HG03139 (cell line): Measurements from ENCODE around the gene MPHOSPH9.
A peak's percentile ranks its signal among the peaks of the same experiment; 100 is the strongest.

ENCODE experiments used
- ATAC-seq: cut with Tn5 transposase; IDR thresholded peaks from one replicate; pipeline ENCODE4 v1.9.1; 2021; ENCODE audit not compliant: unreplicated experiment

Gene MPHOSPH9

GRCh38 chr12:123131291-123131832, 101.6 kb downstream of the MPHOSPH9 start:
- no peak for ATAC-seq

- no peak for ATAC-seq
These were observed 103.3 kb downstream of the MPHOSPH9 start for GRCh38 chr12:123129621-123130020.

- no peak for ATAC-seq
These were observed 105.8 kb downstream of the MPHOSPH9 start for GRCh38 chr12:123127182-123127495.

GRCh38 chr12:123126294-123127181, 106.4 kb downstream of the MPHOSPH9 start:
- ATAC-seq = no peak

- ATAC-seq = no peak
These were observed 110.3 kb downstream of the MPHOSPH9 start for GRCh38 chr12:123122626-123123025.

- no peak for ATAC-seq
These were observed 111.3 kb downstream of the MPHOSPH9 start for GRCh38 chr12:123121670-123122069.

- no peak for ATAC-seq
These were observed 112.3 kb downstream of the MPHOSPH9 start for GRCh38 chr12:123120452-123121166.

GRCh38 chr12:123119808-123120207, 113.1 kb downstream of the MPHOSPH9 start:
- ATAC-seq = peak; percentile 68

- ATAC-seq = no peak
These were observed 114.4 kb downstream of the MPHOSPH9 start for GRCh38 chr12:123118497-123118896.

- no peak for ATAC-seq
These were observed 117.4 kb downstream of the MPHOSPH9 start for GRCh38 chr12:123115409-123116121.

GRCh38 chr12:123114304-123115083, 118.4 kb downstream of the MPHOSPH9 start:
- ATAC-seq = no peak

GRCh38 chr12:123113026-123113425, 119.9 kb downstream of the MPHOSPH9 start:
- ATAC-seq = no peak

GRCh38 chr12:123111498-123112165, 121.3 kb downstream of the MPHOSPH9 start:
- no peak for ATAC-seq

- ATAC-seq = no peak
These were observed 123.6 kb downstream of the MPHOSPH9 start for GRCh38 chr12:123109319-123109772.

GRCh38 chr12:123108682-123109066, 124.3 kb downstream of the MPHOSPH9 start:
- ATAC-seq = no peak

GRCh38 chr12:123107926-123108681, 124.8 kb downstream of the MPHOSPH9 start:
- ATAC-seq = no peak

GRCh38 chr12:123106640-123107359, 126.1 kb downstream of the MPHOSPH9 start:
- ATAC-seq = no peak

- no peak for ATAC-seq
These were observed 127.6 kb downstream of the MPHOSPH9 start for GRCh38 chr12:123105211-123105826.
